Umbilical cord (tissue), 1 donor: Measurements from ENCODE around the gene TGDS. TPM values are rescaled to one million over a fixed set of nuclear protein-coding genes. Genes with fewer than 3 reads are reported as not detected.

Source experiments
- total RNA-seq: library from RNA; depleted of rRNA; stranded (reverse); fragments of >200 nt; gene quantifications from one replicate; pipeline ENCODE4 v1.2.3, GENCODE V29; 2014; ENCODE audit warnings: low replicate concordance; ENCODE audit not compliant: insufficient read depth

Gene TGDS
- total RNA-seq, 1 donor from 2014 or later: 7.9 TPM

Other genes with a start within 250 kb of the TGDS start
- 5.8 TPM for gene DCT, start 116.5 kb downstream of the TGDS start, total RNA-seq
- 13.2 TPM for gene GPR180, start 5.7 kb upstream of the TGDS start, total RNA-seq
- gene SOX21, start 116.4 kb upstream of the TGDS start, total RNA-seq: 0.24 TPM